Sigmoid colon (tissue), 4 donors: ENCODE results near the gene POLR2F.

Experiments used
- EP300 ChIP-seq, 4 donors: sonication (generic); formaldehyde crosslinking; IDR thresholded peaks; one replicate each; pipeline ENCODE4 v1.6.1; 2017; ENCODE audit warnings: antibody characterized with exemption in 4 of 4
- POLR2A ChIP-seq, 2 donors: fragments of 450-650 bp; IDR thresholded peaks; one replicate each; pipeline ENCODE4 v1.6.1; 2016; ENCODE audit warnings: antibody characterized with exemption in 2 of 2, mild to moderate bottlenecking in 2 of 2, moderate library complexity in 2 of 2
- POLR2AphosphoS5 ChIP-seq, 4 donors: sonication (generic); formaldehyde crosslinking; IDR thresholded peaks; one replicate each; pipeline ENCODE4 v1.6.1; 2017; ENCODE audit warnings: antibody characterized with exemption in 4 of 4
- TF ChIP-seq, protein P1 (sequence below), 4 experiments: fragments of 450-650 bp in 3 of 4; fragments of 200-600 bp in 1 of 4; IDR thresholded peaks; one replicate each; pipeline ENCODE4 v1.5.1; 2016 to 2019; ENCODE audit warnings: antibody characterized with exemption in 4 of 4, mild to moderate bottlenecking in 3 of 4, moderate library complexity in 2 of 4

DNA sequence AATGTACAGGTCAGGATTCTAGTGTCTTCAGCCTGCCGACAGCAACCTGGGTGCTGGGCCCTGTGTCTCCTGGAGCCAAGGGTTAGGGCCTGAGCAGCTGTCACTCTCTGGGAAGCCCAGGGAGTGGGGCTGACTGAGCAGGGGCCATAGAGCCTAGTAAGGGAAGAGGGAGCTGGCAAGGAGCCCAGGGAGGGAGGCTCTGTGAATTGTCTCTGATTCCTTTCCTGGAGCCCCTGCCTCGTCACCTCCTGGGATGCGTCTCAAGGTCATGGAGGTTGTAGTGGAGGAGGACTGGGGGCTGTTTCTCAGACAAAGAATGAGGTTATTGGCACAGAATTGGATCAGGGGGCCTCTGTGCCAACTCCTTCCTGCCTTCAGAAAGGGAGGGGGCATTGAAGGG is 19.0 kb downstream of the POLR2F start:
- TF ChIP-seq, protein P1, sequence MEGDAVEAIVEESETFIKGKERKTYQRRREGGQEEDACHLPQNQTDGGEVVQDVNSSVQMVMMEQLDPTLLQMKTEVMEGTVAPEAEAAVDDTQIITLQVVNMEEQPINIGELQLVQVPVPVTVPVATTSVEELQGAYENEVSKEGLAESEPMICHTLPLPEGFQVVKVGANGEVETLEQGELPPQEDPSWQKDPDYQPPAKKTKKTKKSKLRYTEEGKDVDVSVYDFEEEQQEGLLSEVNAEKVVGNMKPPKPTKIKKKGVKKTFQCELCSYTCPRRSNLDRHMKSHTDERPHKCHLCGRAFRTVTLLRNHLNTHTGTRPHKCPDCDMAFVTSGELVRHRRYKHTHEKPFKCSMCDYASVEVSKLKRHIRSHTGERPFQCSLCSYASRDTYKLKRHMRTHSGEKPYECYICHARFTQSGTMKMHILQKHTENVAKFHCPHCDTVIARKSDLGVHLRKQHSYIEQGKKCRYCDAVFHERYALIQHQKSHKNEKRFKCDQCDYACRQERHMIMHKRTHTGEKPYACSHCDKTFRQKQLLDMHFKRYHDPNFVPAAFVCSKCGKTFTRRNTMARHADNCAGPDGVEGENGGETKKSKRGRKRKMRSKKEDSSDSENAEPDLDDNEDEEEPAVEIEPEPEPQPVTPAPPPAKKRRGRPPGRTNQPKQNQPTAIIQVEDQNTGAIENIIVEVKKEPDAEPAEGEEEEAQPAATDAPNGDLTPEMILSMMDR (IDR thresholded peaks at IDR 0.05) = no peak
- TF ChIP-seq EP300 (IDR thresholded peaks at IDR 0.05) (no peak), POLR2A (IDR thresholded peaks at IDR 0.05) (no peak), POLR2AphosphoS5 (IDR thresholded peaks at IDR 0.05) (no peak)
